Mucosa of gallbladder (tissue), 1 donor: ENCODE data around the gene SMG6. TPM values are rescaled to one million over a fixed set of nuclear protein-coding genes. Genes with fewer than 3 reads are reported as not detected.
"Not testable (repeated sequence)": the region's sequence is repeated elsewhere in the genome, so short reads cannot be mapped to it uniquely, and the experiment has no call there.

Experiments
- DNase-seq: peaks from one replicate; pipeline ENCODE4 v3.0.0-alpha.2; 2020; ENCODE audit warnings: low spot score
- total RNA-seq: library from RNA; stranded (reverse); gene quantifications from one replicate; pipeline ENCODE4 v1.2.1, GENCODE V29; 2021
- donor health status: DM: no; HTN: no; CAD: no.

The SMG6 gene
- total RNA-seq, 1 donor from 2014 or later = 36.9 TPM

DNA sequence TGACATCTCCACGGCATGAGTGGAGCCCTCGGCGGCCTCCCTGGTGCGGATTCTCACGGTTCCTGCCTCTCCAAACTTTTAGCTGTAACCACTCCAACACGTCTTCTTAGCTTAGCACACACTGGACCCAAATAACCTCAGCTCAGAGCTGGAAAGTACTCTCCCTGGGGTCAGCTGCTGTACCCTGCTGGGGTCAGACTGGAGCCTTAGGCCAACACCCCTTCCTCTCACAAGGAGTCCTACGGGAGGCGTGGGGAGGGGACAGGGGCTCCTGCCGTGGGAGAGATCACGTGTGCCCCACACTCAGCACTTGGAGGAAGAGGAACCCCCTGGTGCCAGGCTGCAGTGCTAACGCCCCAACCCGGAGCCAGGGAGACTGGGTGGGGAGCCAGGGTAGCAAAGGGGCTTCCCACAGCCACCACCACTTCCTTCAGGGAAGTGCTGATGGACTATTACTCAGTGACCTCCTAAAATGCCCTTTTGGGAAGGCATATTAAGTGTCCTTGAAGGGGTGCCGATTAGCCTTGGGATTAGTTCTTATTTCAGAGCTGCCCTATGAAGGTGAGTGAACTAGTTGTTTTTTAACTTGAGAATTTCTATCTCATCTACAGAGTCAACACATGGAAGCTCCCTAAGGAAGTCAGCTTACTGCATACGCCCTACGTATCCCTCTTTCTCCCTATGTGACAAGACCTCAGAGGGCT is 124.6 kb downstream of the SMG6 start:
- DNase-seq = no peak

DNA sequence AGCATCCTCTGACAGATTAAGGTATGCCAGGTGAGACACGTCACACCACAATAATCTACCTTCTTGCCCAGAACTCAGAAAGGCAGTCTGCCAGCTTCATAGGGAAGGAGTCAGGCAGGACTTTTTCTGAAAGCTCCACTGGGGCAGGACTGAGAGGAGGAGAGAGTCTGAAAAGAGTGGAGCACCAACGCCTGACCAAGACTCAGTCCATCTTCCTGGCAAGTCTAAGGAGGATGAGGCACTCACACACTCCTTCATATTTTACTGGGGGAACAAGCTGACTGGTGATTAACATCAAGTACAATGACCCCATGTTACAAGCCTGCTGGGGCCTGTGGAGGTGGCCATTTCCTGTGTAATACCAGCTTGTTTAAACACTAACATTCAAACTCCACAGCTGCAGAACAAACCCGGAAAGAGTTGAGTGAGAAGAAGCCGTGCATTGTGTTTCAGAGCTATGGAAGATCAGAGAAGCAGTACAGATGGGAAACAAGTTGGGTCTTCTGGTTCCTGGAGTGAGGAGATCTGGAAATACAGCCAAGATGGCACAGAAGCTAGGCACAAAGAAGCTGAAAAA is 126.3 kb downstream of the SMG6 start:
- no peak for DNase-seq

DNA sequence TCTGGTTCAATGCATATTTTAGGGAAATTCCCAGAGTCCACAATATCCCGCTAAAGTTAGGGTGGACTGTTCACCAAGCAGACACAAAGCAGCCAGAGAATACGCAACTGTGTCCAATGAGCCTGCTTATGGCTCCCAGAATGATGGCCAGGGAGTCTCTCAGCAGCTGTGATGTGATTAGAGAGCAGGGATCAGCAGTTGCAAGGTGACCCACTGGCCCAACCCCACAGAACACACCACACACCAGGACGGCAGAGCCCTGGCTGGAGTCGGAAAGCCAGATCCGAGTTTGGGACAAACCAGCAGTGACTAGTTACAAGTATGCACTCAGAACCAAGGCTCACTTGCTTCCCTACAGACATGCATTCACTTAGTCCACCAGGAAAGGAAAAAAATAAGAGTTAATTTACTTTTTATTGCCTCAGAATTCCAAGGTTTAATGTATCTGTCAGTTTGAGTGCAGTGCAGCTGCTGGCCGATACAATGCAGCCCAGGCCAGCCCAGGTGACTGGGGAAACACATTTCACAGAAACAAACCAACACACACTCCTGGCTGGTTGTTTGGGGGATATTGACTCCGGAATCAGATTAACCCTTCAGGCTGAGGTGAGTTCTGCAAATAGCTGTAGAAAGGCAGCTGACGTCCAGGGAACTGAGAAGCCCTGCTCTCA is 127.0 kb downstream of the SMG6 start:
- no peak for DNase-seq

DNA sequence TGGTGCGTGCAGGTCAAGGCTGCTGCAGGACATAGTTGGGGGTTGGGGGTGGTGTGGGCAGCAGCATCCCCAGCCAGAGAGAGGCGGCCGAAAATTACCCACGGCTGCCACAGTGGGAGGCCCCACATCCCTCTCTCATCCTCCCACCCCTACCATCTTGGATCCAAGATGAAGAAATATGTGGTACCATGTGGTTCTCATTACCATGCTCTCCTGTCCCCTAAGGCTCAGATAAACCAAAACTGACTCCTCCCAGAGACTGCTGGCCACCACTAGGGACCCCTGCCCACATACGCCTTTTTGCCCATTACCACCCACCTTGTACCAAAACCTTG is 128.3 kb downstream of the SMG6 start:
- DNase-seq = no peak

- DNase-seq = peak; percentile 41
Measured at GRCh38 chr17:2174468-2175293, 128.9 kb downstream of the SMG6 start.

- no peak for DNase-seq
Measured at GRCh38 chr17:2174014-2174413, 129.6 kb downstream of the SMG6 start.

DNA sequence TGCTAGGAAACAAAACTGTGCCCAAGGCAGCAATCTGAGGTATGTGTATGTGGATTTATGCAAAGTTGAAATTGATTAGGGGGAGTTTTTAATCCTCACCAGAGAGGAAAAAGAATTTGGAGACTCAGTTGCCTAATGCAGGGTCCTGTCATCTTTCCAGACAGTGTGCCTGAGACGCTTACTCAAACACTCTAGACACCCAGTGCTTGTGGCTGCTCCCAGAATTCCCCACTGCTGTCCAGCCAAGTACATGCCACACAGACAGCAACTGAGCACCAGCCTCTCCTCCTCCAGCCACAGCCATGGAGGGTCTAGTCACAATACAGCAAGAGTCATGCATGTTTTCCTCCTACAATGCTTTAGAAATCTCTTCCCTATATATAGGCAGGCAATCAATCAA is 130.6 kb downstream of the SMG6 start:
- no peak for DNase-seq

- peak; percentile 80 for DNase-seq
Measured at GRCh38 chr17:2172077-2172851, 131.3 kb downstream of the SMG6 start.

GRCh38 chr17:2171702-2172076 is 131.9 kb downstream of the SMG6 start:
- DNase-seq = no peak

DNA sequence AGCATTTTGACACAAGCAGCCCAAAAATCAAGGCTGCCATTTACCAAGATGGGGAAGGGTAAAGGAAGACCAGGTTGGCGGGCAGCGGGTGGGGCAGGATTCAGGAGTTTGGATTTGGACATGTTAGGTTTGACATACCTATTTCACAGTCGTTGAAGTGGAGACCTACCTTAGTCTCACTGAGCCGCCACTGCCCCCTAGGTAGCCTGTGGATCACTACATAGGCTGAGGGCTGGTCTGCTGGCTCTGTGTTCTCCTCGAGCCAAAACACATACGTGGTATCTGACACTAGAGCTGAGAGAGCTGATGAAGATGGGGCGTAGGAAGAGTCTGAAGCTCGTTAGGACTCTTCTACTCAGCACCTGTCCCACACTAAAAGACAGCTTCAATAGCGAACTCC is 133.6 kb downstream of the SMG6 start:
- DNase-seq = no peak

GRCh38 chr17:2165723-2166122 is 137.9 kb downstream of the SMG6 start:
- not testable (repeated sequence) for DNase-seq

GRCh38 chr17:2158396-2158780 is 145.2 kb downstream of the SMG6 start:
- DNase-seq = no peak

DNA sequence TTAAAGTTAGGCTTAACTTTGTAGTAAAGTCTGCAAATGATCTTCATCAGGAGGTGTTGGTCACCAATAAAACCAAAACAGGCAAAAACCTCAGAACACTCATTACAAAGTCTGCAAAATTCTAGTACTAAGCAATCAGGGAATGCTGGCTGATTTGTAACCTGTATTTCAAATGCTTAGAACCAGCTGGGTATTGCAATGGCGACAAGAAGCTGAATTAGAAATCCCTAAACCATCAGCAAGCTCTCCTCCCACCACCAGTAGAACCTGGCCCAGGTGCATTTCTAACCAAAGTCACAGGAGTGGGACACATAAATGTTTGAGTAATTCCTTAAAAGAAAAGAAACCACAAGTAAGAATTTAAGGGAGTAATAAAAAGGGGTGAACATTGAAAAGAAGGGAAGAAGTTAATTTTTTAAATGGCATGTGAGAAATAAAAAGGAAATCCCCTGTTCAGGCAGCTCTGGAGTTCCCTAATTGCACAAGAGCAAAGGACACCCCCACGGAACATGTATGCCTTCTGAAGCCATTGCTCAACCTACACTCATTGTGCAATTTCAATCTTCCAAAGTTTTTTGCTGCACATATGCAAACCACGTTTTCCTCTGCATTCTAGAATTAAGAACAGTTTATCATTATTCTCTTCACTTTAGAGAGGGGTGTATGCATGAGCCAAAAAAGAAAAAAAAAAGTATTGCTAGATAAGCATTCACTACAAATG is 145.8 kb downstream of the SMG6 start:
- peak; percentile 27 for DNase-seq

DNA sequence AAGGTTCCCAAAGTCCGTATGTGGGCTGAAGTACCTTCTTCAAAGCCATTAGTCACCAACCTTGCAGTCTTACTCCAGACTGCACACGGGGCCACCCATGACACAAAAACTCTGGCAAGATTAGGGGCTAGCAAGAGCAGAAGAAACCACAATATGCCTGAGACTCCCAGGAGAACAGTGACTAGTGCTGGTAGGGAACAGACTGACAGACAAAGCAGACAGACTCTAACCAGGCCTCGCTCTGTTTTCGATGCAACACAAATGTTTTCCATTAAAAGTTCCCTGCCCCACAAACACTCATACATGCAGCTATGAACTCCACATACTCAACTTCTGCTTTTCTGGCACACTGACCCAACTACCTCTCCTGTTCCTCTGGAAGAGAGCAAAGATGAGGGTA is 146.5 kb downstream of the SMG6 start:
- DNase-seq = no peak

GRCh38 chr17:2156666-2157065 is 146.9 kb downstream of the SMG6 start:
- DNase-seq = no peak

DNA sequence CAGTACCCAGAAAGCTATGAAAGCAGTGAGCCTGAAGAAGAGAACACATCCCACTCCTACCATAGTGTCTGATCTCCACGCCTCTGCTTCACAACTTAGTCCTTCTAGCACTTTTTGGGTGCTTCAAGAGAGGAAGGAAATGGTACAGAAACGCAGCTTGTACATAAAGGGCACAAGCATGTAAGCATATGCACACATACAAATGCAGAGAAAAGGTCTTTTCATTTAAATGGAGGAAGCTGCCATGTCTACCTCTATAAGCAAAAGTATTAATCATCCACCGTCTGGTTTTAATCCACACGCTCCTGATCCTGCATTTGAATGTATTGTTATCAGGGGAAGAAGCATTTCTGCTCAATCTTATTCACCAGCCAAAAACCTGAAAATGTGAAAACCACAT is 148.0 kb downstream of the SMG6 start:
- DNase-seq = no peak

DNA sequence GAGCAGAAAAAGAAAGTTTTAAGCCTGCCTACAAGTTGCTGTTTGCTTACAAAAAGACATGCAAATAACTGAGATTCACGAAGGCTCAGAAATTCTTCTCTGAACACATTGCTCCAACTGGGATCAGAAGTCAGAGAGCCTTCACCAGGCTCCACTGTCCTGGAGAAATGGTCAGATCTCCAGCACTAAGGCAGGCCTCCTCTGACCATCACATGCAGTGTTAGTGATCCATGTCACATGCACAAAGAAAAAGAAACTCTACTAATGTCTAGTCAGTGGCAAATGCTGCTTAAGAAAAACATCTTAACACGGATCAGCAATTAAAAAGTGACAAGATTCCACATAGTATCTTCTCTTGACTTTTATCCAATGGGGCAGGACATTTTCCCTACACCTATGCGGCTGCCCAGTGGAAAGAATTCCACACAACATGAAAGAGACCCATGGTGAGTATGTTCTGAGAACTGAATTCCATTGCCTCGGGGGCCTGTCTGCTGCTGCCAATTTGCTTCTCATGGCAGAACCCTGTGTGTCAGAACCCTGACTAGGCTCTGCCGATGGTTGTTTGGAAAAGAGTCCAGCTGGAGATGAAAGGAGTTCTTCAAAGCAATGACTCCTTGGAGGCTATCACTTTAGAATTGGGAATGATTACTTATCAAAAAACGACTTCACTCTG is 152.1 kb downstream of the SMG6 start:
- DNase-seq = no peak

DNA sequence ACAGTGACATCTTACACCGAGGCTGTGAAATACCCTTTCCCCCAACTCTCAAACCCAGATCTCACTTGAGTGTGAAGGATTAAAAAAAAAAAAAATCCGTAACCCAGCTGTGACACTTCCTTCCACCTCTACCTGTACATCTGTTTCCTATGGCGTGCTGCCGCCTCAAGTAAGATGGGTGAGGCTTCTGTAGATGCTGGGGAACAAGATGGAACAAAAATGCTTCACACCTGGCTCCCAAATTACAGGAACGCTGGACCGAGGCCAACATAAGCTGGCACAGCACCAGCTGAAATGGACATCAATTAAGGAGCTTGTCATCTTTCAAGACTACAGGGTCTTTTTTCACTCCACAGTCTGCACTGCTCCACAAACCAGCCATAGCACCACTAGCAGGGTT is 152.8 kb downstream of the SMG6 start:
- no peak for DNase-seq

- no peak for DNase-seq
Measured at GRCh38 chr17:2149934-2150333, 153.7 kb downstream of the SMG6 start.

- DNase-seq = no peak
Measured at GRCh38 chr17:2146132-2146871, 157.3 kb downstream of the SMG6 start.
